AG10803 (cell line): ENCODE data around the gene INTS14.
A peak's percentile ranks its signal among the peaks of the same experiment; 100 is the strongest.

ENCODE experiments used
- DNase-seq: peaks from one replicate; pipeline ENCODE4 v3.0.0; 2010; ENCODE audit warnings: low read depth
- H3K4me3 ChIP-seq: 2 replicates; pipeline ENCODE4 v1.5.1; 2011; ENCODE audit warnings: mild to moderate bottlenecking, low read length, control low read depth
- TF ChIP-seq, protein P1 (sequence below): conservative IDR thresholded peaks from 2 replicates; pipeline ENCODE4 v1.5.1; 2011; ENCODE audit warnings: mild to moderate bottlenecking, low read length, control low read depth, inconsistent platforms

The INTS14 gene

GRCh38 chr15:65532738-65533051, 78.2 kb downstream of the INTS14 start:
- no peak overlapping the region for H3K4me3 ChIP-seq
- DNase-seq, result peak; percentile 40

GRCh38 chr15:65530318-65531111, 80.4 kb downstream of the INTS14 start, which contains the start of gene HACD3:
Gene HACD3, plus strand, starts transcription at chr15:65530463. Its CDS starts 169 bp downstream, at chr15:65530632.
- TF ChIP-seq, protein P1, sequence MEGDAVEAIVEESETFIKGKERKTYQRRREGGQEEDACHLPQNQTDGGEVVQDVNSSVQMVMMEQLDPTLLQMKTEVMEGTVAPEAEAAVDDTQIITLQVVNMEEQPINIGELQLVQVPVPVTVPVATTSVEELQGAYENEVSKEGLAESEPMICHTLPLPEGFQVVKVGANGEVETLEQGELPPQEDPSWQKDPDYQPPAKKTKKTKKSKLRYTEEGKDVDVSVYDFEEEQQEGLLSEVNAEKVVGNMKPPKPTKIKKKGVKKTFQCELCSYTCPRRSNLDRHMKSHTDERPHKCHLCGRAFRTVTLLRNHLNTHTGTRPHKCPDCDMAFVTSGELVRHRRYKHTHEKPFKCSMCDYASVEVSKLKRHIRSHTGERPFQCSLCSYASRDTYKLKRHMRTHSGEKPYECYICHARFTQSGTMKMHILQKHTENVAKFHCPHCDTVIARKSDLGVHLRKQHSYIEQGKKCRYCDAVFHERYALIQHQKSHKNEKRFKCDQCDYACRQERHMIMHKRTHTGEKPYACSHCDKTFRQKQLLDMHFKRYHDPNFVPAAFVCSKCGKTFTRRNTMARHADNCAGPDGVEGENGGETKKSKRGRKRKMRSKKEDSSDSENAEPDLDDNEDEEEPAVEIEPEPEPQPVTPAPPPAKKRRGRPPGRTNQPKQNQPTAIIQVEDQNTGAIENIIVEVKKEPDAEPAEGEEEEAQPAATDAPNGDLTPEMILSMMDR, result no peak
- peak; percentile 67 for DNase-seq
- peak within 1 kb of the TSS; percentile 94 for H3K4me3 ChIP-seq

More at GRCh38 chr15:65532738-65533051, 78.2 kb downstream of the INTS14 start:
- TF ChIP-seq, protein P1, result no peak

- DNase-seq, result no peak
- peak overlapping the region; percentile 94 for H3K4me3 ChIP-seq
- TF ChIP-seq, protein P1, result no peak
Observed at GRCh38 chr15:65529762-65530317, 81.1 kb downstream of the INTS14 start.
